Effector CD4-positive, alpha-beta T cell (primary cell): ENCODE results near the gene TPM1.
"Not testable (repeated sequence)": the region's sequence is repeated elsewhere in the genome, so short reads cannot be mapped to it uniquely, and the experiment has no call there.

ENCODE experiments used
- DNase-seq: peaks from one replicate; pipeline ENCODE4 v3.0.0-alpha.2; 2020
- total RNA-seq: gene quantifications from one replicate; lab custom pipeline; 2026; lab: John Stamatoyannopoulos, UW

Gene TPM1
- 8.3 reads per million, percentile 28 among the genes with 10 or more reads in this experiment for total RNA-seq

DNA sequence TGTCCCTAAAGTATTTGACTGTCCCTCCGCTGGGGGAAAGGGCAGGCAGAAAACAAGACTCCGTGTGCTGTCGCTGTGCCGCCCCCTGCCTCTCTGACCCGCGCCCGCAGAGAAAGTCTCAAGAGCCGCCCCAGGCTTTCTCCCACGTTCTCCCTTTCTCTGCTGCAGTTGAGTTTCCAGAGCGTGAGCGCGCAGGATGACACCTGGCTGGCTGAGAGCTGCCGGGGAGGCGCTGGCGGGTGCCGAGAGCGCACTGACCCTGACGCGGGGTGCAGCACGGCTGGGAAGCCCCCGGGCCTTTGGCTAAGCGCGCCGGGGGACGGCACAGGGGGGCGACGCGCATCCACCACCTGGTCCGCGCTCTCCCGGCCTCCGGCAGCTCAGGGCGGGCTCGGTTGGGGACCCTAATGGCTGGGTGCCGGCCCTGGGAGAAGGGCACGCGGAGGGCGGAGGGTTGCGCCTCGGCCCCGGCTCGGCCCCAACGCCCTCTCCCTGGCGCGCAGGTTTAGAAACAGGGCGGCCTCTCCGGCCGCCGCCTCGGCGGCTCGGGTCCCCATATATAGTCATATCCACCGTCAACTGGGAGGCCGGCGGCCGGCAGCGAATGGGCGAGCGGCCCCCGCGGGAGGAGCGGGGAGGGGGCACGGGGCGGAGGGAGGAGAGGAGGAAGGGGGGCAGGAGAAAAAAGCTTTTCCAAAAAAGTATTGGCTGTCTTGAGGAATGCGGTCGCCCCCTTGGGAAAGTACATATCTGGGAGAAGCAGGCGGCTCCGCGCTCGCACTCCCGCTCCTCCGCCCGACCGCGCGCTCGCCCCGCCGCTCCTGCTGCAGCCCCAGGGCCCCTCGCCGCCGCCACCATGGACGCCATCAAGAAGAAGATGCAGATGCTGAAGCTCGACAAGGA lies at the start of gene TPM1:
Gene TPM1, plus strand, starts transcription at position 774 of the 903 bp plus-strand sequence. Its CDS starts 83 bp downstream, at position 857.
- no peak for DNase-seq

DNA sequence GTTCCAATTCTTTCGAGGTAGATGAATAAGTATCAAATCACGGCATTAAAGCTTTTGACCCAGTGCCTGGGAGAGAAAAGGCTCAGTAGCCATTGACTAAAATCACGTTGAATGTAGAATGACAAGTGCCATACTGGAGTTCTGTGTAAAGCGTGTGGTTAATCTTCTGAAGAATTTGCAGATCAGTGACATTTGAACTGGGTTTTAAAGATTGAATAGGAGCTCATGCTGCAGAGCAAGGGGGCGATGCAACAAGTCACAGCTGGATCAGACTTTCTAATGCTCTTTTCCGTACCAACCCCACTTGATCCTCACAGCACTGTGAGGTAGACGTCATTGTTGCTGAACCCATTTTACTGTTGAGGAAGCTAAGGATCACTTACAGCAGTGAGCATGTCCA lies 49.5 kb upstream of the TPM1 start:
- no peak for DNase-seq

DNA sequence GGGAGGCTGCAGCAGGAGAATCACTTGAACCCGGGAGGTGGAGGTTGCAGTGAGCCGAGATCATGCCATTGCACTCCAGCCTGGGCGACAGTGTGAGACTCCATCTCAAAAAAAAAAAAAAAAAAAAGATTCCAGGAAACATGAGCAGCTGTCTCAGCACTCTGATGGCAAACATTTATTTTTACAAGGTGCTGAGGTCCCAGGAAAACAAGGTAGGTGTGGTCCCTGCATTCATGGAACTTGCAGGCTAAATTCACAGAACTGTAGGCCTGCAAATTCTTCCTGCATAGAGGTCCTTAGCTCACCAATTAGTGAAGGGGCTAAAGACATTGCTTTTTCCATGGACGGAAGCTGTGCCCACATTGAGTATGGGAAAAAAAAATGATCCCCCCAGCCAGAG lies 48.9 kb upstream of the TPM1 start:
- not testable (repeated sequence) for DNase-seq

DNA sequence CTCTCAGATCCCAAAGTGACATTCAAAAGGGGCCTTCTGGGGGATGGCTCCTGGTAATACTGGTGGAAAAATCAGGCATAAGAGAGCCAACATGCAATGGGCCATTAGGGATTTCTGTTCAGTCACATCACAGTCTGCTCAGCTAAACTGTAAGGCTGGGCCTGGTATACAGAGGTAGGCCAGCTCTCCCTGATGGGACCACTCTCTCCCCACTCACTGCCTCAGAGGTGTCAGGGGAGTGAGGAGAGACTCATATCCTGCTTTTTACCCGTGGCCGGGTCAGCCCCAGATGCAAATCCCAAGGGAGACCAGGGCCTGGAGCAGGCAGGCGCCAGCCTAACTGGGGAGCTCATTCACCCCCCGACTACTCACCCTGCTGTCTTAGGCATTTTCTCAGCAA lies 48.1 kb upstream of the TPM1 start:
- DNase-seq, result no peak

DNA sequence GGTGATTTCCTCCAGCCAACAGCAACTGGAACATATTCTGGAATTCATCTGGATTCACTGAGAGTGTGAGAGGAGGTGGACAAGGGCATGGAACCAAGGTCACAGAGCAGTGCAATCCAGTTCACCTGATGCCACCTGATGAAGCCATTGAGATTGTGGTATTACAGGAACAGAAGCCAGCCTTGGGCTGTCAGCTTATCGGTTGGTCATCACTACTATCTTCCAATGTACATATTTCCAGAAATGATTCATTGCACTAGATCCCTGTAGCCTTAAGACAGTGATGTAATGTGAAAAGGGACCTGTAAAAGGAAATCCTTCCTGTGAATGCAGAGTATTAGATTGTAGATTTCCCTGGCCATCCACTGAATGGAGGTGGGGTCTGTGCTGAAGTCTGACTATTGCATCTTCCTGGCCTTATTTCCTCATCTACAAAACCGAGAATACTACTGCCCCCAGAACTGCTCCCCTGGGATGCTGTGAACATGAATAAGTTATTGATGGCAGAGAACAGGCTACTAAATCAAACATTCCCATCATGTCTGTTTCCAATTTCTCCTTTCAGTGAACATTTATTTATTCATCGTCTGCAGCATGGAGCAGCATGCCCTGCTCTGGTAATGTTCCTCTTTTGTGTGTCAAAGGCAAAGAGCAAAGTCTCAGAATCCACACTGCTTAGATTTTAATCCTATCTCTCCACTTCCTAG lies 47.4 kb upstream of the TPM1 start:
- no peak for DNase-seq

DNA sequence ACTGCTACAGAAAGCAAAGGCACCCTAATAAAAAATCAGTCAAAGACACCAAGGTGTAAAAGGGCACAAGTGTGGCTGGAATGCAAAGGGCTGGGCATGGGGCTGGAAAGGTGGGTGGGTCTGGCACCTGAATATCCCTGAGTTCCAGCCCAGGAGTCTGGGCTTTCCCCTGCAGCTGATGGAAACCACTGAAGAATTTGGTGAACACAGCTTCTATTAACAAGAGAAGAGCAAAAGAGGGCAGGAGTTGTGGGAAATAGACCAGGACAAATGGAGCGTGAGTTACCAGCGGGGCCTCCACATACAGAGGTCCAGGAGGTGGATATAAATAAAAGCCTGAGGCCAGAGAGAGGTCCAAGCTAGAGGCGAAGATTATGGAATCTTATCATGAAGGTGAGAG lies 45.1 kb upstream of the TPM1 start:
- DNase-seq, result no peak

DNA sequence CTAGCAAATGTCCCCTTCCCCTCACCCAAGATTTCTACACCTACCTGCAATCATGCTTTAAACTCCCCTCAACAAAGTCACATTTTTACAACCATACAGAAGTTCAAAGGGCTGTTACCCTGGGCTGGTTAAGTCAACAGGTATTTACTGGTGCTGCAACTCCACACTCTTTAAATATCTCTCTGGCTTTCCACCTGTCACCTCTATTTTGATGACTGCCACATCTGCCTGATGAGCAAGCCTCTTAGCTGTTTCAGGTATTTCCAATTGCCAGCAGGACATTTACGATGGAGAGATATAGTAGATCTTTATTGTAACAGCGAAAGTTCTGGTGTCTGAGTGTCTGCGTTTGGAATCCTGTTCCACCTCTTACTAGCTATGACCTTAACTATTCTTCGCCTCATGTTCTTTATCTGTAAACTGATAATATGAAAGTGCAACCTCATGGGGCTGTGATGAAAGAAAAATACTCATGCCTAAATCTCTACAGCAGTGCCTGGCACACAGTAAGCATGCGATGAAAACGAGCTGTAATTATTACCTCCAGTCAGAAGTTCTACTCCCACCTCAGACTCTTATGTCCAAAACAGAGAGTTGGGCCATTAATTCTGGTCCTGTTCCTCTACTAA lies 44.2 kb upstream of the TPM1 start:
- DNase-seq, result no peak

DNA sequence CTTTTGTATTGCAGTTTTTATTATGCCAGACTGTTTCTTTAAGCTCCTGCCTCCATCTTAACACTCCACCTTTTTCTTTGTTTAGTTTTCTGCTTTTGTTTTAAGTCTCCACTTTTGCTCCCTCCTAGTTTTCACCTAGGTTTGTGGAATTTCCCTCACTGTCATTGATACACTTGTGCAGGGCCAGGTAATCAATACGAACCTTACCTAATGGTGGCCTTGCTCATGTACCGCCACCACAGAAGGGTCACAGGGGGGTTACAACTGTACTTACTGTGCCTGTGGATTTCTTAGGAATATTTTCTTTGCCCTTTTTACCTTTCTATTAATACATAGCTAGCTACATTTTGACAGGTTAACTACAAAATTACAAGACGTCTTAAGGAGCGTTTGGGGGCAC lies 43.4 kb upstream of the TPM1 start:
- DNase-seq, result no peak

DNA sequence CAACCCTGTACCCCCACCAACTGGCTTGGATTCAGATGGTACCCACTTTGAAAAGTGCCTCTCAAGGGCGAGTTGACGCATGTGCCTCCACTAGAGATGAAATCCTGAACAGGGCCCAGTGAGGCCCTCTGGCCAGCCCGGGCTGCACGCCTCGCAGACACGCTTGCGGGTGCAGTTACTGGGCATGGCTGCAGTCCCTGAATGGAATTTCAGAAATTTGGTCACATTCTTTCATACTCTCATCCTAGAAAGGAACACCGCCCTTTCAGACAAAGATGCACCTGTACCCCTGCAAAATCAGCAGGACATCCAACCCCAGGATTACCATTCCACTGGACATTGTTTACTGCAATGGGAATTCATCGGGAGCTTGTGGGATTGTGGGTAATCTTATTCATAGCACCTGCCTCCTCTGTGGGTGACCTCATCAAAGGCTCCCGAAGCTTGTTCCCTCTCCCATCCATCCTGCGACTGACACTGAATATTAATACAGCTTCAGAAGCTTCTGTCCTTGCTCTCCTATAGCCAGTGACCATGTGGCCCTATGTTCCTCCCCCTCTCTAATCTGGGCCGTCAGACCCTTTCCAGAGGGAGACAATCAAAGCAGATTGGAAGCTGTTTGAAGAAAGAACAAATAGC lies 42.5 kb upstream of the TPM1 start:
- DNase-seq, result no peak

DNA sequence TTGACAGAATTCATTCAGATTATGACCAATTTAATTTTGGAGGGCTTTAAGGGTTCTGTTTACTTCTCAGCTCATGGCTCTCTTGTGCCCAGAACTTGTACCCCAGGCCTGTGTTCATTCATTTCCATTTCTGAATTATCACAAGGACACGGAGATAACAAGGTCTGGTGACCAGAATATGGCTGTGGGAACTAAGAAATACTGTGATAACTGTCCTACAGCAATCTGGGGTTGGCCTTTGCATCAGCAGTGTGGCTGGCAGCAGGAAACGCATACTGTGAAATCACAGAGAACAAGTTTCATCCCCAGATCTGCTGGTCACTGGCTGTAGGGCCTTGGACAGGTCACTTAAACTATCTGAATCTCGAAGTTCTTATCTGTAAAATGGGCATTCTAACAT lies 41.8 kb upstream of the TPM1 start:
- DNase-seq, result no peak

DNA sequence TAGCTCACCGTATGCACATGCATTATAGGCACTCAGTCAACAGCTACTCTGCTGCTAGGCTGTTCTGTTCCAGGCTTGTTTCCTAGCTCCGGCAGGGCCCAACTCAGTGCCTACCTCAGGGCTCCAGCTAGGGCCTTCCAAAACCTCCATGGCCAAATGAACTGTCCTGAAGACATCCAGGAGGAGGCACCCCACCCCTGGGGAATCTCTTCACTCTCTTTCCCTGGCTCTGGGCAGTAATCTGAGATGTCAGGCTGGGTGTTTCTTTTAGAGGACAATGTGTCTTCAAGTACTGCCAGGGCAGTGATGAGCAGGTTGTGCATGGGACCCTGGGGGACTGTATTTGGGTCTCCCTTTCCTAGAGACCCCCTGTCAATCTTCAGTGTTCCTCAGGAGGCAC lies 38.3 kb upstream of the TPM1 start:
- no peak for DNase-seq

DNA sequence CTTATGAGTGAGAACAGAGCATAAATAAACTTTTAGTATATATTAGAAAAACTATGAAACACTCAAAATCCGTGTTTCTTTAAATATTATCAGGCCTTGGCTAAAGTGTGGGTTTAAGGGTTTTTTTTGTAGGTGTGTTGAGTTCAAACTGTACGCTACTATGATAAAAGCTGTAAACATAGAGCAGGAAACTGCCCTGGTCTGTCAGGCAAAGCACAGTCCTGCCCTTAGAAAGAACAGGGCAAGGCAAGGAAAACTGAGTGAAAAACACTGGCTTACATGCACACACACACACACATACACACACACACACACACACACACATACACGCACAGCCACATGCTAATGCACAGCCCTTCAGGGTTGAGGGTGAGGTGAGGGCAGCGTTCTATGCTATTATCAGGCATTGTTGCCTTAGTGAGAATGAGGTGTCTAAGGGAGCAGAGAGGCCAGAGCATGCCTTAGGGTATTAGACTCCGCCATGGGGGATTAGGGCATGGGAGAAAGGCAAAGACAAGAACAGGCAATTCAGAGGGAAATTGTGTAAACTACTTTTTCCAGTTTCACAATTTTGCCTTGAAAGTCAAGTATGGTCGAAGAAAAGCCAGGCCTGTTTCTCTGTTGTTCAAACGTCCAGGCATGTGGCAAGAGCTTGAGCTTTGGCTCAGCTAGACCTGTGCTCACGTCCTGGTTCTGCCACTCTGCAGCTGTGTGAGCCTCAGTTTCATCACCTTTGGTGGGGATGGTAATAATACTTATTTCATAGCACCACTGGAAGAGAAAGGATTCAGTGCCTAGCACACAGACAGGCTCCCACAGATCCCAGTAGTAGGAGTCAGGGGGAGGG lies 36.3 kb upstream of the TPM1 start:
- no peak for DNase-seq

DNA sequence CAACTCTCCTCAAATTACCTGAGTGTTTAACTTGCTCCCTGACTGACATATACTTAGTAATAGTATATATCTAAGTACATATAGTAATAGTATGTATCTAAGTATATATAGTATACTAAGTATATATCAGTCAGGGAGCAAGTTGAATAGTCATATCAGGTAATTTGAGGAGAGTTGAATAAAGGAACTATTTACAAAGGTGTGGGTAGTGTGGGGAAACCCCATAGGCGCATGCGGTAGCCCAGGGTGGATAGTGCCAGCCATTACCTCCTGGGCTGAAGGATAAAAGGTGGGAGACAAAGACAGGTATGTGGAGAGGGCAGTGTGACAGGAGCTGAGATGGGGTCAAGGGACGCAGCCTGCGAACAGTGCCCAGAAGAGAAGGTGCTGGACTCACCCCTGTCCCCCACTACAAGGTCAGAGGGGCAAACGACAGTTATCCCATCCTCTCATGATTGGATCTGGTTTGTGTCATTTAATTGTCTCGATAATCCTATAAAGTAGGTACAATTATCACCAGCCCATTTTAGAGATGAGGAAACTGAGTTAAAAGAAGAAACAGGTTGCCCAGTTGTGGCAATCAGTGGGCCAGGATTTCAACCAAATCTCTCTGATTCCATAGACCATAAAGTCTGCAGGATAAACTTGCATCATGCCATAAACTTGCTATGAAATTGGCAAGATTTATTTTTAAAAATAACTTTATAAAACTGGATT lies 34.1 kb upstream of the TPM1 start:
- DNase-seq, result no peak

DNA sequence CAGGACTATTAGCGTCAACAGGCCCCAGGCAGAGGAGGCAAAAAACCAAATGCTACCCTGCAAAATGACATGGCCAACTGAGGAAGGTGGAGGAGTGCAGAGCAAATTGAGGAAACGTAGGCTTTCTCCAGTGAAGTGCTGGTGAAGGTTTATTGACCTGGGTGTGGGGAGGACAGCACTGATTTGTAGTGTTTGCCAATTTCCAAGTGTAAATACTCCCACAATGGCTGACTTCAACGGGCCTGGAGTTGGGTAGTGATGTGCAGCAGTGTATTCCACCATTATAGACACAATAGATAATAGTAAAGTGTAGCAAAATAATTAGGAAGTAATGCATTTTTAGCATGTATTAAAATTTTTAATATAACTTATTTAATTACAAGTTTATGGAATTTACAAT lies 32.2 kb upstream of the TPM1 start:
- no peak for DNase-seq

DNA sequence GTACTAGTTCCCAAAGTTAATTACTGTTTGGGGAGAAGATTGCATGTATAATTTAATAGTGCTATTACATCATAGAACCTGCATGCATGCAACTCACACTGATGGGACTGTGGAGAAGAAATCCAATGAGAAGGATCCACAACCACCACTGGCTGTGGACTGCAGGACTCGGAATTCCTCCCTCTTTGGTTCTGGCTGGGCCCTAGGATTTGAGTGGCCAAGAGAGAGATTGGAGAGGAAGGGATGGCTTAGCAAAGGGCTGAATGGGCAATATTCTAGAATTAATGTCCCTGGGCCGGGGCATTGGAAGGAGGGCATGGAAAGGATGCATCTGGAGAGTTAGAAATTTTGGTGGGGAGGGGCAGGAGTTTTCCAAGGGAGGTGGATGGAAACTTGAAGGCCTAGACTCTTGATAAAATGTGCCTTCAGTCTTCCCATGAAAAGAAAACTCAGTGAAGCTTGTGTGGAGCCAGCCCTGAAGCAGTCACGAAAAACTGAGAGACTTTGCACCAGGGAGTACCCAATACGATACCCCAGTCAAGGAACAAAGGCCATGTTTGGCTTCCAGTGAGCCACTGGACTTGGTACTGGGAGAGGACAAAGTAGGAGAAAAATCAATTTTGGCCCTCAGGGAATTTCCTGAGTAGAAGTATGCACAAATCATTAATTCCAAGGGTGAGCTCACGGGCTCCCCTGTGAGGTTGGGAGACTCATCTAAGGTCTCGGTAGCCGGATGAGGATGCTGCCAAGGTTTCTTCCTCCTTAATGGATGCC lies 31.4 kb upstream of the TPM1 start:
- no peak for DNase-seq

DNA sequence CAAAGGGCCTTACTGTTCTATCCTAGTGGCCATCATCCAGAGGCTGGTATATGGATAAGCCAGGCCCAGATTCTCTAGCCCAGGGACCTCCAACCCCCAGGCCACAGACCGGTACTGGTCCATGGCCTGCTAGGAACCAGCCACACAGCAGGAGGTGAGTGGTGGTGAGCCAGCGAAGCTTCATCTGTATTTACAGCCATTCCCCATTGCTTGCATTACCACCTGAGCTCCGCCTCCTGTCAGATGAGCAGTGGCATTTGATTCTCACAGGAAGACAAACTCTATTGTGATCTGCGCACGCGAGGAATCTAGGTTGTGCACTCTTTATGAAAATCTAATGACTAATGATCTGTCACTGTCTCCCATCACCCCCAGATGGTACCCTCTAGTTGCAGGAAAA lies 30.1 kb upstream of the TPM1 start:
- DNase-seq, result no peak

DNA sequence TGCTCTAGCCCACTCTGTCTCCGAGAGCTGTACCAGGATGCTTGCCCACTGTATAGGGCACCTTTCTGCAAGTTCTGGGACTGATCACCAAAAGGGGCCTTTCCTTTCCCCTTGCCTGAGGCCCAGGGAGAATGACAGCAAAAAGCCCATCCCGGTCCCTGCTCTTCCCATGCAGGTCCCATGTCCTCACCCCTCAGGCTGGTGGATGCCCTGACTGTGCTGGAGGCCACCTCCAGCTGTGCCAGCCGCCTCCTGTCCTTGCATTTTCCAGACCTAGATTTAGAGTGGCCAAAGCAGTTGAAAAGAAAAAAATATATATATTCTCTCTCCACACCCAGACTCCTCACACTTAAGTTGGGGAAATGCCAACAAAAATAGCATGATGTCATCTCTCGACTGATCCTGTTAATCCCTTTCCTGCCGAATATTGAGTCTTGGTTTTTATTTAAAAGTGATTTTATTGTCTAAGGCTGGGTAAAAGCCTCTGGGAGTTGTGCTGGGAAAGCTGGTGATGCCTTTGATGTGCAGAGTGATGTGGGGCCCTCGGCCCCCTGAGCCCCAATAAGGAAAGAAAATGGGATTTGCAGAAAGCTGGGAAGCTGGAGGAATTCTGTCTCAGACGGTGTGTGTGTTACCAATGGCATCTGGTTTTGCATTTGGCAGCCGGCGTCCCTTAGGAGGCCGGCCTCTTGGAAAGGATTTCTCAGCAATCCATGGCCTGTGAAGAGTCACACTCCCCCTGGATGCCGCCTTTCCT lies 29.3 kb upstream of the TPM1 start:
- DNase-seq, result no peak

DNA sequence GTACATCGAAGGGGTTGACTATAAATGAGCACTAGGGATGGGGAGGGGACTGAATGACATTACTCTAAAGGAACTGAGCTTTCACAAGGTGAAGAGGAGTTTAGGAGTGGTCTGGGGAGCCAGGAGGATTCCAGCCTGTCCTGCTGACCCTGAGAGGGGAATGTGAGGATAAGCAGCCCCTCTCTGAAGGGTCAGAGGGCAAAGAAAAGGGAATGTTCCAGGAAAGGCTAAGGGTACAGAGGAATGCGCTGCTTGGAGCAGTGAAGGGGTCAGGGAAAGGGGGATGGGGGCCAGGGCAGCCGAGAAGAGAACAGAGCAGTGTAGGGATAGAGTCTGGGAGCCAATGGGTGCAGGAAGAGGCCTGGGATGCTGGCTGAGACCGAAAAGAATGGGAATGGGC lies 28.0 kb upstream of the TPM1 start:
- DNase-seq, result no peak

DNA sequence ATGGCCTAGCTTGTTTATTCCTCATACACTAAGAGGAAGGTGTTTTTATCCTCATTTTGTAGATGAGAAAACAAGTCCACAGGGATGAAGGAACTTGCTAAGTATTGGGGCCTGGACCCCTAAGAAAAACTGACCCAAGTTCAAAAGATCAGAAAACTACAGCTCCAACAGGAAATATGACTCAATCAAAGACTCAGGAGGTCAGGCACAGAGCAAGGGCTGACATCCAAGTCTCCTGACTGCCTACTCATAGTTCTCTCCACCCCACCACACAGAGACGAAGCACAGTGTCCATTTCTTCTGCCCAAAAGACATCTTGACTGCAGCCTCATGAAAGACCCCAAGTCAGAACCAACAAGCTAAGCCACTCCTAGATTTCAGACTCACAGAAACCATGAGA lies 26.9 kb upstream of the TPM1 start:
- DNase-seq, result no peak

DNA sequence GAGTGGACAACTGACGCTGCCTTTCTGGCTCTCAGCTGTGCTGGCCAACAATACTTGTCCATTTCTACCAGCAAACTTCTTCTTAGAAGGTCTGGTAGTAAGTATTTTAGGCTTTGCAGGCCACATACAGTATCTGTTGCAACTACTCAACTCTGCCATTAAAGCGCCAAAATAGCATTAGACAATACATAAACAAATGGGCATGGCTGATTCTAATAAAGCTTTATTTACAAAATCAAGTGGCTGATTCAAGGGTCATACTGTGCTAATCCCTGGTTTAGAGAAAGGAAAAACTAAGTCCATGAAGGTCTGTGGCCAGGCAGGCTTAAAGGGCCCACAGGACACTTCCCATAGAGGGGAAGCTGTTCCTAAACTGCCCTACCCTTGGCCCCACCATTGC lies 26.3 kb upstream of the TPM1 start:
- no peak for DNase-seq
